T-helper 1 cell (primary cell): ENCODE measurements around the gene BBS9.
"Not testable (repeated sequence)": the region's sequence is repeated elsewhere in the genome, so short reads cannot be mapped to it uniquely, and the experiment has no call there.

ENCODE experiments used
- DNase-seq, 5 donors: peaks; one replicate each; pipeline ENCODE4 v3.0.0-alpha.2; 2012 to 2020
- total RNA-seq, 4 donors: gene quantifications; one replicate each; lab custom pipeline; 2026; lab: John Stamatoyannopoulos, UW

The BBS9 gene
- 31.3 to 45.3 (median 40.6) reads per million in 4 donors for total RNA-seq

DNA sequence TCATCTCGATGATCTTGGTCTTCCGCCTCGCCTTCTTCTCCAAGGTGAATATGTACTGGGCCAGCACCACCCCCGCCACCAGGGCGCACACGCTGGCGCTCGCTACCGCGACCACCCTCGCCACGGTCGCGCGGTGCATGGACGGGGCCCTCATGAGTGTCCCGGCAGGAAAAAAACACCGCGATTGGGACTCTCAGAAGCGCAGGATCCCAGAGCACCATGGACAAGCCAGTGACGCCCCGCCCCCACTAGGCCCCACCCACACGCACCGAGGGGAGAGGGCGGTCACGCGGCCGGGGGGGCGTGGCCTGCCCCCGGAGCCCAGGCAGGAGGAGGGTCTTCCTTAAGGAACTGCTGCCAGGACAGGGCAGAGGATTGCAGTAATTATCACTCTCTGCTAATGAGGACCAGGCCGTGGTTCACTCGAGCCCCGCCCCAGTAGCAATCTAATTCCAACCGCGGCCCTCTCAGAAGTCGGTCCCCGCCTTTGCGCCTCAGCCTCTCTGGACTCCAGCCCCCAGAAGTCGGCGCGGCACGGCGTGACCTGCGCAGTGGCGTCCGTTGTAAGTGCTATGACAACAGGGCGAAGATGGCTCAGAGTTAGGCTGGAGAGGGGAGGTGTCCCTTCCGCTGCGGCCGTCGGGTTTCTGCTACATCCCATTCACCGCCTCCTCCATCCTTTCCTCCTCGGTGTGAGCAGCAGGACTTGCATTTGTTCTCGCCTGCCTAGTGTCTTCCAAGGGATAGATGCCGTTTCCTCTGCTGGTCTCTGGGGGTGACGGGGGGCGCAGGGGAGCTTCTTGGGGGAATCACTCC lies at the start of gene BBS9:
Gene BBS9 (plus strand): TSS at position 575 of the 816 bp plus-strand sequence. CDS start 16,689 bp downstream, outside the sequence.
- DNase-seq = peak; percentile 80 to 94 (median 84)

DNA sequence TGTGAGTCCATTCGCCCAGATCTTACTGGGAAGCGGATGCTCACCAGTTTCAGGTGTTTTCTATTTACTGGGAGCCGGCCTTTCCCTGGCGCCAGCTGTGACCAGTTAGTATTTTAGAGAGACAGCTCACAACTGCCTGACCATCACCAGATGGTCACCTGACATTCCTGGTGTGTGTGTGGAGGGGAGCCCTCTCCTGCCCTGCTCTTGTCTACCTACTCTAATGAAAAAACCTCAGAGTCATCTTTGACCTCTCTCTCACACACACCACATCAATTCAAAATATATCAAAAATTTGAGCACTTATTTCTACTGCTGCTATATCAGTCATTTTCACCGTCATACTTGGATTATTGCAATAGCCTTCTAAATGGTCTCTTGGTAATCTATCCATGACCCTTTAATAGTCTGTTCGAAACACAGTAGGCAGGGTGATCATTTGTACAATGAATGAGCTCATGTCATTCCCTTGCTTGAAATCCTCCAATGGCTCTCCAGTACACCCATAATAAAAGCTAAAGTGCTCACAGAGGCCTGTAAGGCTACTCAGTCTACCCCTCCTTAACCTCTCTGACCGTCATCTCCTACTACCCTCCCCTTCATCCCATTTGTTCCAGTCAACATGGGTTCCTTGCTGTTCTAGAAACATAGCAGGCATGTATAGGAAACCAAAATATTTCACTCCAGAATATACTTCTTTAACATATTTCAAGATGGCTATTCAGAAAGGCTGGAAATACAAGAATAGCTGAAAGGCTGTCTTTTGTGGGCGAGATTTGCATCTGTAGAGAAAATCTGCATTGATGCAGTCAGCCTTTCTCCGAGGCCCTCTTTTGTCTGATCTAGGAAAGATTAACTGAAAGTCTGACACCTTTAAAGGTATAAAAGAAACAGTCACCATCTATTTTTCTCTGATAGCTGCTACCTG lies 49.3 kb upstream of the BBS9 start:
- DNase-seq = no peak

DNA sequence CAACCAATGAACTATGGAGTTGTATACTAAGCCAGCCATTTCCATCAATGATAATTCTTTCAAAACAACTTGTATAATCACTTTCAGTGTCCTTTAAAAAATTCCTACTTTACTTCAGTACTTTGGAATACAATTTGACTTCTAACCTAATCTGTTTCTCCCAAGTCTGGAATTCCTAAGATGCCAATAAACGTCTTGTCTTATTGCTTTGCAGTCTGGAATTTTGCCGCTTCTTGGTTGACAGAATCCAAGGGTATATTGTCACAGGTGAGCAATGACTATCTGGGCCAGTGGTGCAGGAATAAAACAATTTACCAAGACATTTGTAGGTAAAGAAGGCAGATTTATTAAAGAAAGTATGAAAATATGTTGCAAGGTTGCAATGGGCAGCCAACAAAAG lies 42.0 kb upstream of the BBS9 start:
- no peak for DNase-seq

DNA sequence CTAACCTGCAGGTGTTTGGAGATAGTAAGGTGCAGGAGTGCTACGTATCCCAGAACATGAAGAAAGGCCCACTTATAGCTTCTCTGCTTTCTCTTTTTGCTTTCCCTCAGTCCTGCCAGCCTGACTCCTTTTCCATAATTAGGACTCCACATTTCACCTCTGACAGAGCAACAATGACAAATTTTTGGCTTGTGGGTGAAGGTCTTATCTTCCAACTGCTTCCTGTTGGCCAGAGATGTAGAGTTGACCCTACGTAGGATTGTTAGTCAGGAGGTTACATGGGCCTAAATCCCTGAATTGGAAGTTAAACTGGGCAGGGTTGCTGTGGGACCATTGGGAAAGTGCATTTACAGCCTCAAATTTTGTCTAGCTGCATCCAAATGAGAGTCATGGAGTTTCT lies 41.5 kb upstream of the BBS9 start:
- no peak for DNase-seq

DNA sequence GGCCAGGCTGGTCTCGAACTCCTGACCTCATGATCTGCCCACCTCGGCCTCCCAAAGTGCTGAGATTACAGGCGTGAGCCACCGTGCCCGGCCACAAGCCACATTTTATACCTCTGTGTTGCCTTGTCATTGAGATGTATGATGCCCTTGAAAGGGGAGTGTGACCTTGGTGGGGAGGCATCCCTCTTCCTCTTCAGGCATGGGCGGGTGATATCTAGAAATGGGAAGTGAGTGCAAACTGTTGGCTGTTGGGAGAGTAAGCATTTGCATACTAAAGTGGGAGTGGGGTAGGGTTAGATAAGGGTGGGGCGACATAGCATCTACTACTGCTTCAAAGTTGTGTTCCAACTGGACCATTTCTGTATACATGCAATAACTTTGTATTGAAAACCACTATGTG lies 40.2 kb upstream of the BBS9 start:
- no peak for DNase-seq

DNA sequence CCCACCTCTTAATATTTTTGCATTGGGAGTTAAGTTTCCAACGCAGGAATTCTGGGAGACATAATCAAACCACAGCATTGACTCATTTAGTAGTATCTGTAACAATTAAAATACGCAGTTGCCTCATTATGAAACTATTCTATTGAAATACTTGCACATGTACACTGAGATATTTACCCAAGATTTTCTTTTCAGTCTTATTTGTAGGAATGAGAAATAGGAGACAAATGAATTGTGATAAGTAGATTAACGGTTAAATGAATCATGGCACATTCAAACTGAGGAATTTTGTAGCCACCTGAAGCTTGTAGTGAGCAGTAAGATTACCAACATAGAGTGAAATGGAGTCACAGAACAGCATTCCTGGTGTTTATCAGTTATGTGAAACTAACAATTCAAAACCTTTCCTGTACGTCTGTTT lies 38.2 kb upstream of the BBS9 start:
- no peak for DNase-seq

DNA sequence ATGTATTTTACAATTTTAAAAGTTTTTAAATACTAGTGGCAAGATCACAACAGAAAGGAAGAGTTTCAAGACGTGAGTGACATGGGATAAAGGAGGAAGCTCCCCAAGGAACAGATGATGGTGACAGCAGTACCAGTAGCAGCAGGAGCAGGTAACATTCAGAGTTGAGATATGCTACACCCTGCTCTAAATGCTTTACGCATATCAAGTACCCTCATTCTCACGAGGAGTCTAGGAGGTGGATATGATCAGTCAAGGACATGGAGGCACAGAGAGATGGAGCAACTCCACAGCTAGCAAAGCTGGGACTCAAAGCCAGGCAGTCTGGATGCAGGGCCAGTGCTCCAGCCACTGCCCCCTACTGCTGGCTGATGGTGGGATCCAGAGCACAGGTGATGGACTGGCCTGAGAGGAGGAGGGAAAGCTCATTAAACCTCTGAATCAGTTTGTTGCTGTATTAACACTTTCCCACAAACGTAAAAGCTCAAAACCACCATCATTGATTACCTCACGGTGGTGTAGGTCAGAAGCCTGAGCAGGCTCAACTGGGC lies 37.6 kb upstream of the BBS9 start:
- no peak for DNase-seq

DNA sequence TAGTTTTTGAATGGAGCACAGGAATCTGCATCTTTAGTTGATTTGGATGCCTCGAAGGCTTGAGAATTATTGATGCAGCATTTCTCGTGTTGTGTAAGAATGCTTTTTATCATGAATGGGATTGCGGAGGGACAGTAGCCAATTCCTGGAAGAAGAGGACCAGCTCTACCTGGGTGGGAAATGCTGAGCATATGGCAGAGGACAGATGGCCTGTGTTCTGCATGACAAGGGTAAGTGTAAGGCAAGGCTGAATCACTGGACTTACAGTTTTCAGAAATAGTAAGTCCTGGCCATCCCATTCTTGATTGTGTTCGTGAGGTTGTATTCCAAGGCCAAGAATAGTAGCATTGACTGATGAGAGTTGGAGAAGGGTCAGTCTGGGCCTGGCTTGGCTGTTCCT lies 36.1 kb upstream of the BBS9 start:
- no peak for DNase-seq

DNA sequence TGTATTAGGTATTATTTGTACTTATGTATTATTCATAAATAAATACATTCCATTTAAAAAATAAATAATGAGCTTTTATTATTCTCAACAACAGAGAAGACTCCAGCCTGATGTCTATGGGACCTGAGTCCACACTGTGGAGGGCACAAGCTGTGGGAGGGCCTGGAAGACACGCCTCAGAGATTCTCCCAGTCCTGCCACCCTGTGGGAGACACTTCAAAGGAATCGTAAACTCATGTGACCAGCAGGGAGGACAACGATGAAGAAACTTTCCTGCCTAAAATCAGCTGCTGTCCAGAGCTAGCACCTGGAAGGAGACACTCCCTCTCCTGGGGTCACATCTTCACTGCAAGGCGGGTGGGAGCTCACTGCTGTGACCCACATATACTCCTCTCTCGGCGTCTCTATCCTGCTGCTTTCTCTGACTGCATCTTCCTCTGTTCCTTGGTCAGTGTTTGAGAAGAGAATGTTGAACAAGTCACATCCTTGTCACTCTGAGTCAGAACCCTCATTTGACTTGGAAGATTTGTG lies 34.6 kb upstream of the BBS9 start:
- DNase-seq = not testable (repeated sequence)

DNA sequence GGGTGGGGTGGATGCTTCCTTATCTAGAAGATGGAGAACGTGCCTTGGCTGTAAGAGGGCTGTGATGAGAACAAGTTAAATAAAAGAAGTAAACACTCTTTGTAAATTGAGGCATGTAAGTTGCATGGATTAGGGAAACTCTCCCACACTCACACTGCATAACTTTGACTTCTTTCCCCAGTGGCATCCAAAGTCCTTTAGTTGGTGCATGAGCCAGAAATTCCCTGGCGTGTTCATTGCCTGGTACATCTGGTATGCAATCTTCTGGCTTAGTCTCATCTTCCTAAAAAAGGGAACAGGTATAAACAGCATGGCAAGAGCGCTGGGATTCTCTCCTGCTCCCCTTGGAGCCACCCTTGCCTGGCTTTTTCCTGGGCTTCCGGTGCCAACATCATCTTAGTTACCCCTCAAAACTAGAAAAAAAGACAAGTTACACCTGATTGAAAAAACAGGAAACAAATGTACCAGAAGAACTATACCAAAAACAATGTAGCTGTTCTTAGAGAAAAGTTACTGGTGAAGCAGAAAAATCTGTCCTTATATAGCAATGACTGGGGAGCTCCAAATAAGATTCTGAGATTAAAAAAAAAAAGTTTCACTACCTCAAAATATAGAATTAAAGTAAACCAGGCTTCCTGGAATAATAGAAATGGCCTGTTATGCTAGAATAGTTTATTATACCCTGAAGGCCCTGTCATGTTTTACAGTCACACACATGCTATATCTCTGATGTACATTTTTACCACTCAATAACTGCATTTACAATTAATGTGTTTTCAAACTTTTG lies 30.0 kb upstream of the BBS9 start:
- DNase-seq = no peak

DNA sequence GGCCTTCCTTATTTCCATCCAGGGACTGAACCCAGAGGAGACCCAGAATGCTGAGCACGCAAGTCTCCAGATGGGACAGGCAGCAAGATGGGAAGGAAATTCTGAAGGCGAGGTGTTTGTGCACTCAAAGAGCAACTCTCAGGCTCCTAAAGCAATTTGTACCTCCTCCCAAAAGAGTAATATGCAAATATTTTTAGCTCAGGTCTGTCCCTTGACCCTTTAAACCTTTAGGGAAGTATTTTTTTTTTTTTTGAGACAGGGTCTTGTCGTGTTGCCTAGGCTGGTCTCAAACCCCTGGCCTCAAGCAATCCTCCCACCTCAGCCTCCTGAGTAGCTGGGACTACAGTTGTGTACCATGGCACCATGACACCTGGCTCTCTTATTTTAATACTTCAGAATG lies 28.6 kb upstream of the BBS9 start:
- DNase-seq = no peak

DNA sequence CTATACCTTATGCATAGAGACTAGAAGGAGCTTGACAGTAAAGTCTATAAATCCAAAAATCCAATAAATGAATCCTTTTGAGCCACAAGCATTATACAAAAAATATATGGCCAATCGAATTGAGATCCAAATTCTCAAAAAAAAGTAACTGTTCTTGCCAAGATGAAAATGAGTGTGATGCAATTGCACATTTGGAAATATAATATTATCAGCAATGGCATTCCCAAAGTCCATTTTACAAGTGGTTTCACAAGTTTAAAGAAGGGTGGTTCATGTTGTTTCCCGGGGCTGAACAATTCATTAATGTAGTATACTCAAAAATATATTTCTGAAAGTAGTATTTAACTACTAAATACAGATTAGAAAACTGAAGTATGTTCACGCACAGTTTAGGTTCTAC lies 27.5 kb upstream of the BBS9 start:
- no peak for DNase-seq

DNA sequence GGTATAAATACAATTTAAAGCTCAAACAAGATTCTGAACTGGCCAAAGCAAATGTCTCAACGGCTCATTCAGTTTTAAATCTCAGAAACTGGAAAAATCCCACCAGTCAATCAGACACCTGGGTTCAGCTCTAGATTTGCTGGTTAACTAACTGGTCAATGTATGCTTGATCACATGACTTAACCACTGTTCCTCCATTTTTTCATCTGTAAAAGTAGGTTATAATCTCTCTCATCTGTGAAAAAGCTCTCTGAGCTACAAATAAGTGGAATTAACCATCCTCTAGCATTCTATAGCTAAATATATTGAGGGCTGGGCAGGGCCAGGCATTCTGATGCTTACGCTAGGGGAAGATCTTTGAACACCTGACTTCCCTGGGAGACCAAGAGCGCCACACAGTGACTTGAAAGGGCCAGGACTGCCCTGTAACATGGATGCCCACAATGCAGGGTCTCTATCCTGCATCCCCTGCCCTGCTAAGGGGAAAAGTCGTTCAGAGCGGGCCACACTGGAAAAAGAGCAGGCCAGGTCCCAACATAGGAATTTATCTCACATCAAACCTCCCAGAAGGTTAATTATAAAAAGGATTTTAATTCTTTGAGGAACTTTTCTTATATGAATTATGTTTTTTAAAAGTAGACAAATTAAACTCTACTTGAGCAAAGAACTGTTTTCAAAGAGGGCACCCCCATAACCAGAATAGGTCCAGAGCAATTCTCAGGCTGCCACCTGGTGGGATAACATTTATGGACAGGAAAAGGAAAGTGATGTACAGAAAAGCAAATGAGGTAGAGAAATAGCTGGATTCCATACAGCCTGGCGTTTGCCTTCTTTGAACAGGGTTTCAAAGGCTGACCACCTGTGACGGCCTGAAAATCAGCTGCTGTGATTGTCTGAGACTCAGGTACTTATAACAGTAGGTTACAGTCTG lies 22.0 kb upstream of the BBS9 start:
- DNase-seq = peak in 2 of 5 donors; percentile 6 to 40

DNA sequence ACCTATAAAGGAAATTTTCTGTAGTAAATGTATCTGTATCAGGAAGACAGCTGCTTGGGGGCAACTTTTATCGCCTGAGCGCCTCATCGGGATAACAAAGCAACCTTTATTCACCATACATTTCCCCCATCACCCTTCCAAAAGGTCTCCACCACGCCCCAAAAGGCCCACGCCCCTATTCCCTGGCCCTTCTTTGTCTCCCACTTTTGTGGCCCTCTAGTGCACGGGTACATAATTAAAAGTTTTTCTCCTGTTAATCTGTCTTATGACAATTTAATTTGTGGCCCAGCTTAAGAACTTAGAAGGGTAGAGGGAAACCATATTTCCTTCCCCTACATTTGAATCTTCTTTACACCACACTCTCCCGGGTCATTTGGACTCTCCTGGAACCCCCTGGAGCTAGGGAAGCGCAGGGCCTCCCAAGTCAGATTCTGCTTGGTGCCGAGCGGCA lies 20.8 kb upstream of the BBS9 start:
- DNase-seq = peak in 2 of 5 donors; percentile 4 to 23

DNA sequence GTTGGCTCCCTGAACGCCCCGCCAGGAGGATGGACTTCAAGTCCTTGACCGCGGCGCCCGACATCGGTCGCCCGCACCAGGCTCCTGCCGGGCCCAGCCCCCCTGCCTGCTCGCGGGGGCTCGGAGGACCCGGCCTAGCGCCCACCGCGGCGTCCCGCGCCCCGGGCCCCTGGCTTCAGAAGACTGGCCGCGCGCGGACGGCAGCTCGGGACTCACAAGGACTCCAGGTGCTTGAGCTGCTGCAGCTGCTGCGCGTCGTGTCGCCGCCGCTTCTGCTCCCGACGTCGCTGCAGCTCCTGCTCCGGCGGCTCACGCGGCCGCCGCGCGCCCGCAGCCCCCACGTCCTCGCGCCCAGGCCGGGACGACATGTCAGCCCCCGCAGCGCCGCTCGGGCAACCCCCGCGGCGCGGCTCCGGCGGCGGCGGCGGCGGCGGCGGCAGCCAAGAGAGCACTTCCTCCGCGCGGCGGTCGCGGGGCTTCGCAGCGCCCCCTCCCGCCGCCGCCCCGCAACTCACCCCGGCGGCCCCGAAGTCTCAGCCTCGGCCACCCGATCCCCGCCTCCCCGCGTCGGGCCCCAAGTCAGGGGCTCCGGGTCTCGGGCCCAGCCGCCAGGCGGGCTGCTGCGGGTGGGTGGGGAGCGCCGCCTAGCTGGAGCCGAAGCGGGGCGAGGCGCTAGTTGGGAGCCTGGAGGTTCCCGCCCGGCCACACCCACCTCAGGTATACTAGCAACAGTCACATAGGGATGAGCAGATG lies 20.2 kb upstream of the BBS9 start, which contains the start of gene RP9:
Gene RP9 (minus strand): TSS at position 400 of the 753 bp plus-strand sequence. CDS start 32 bp downstream, at position 368.
- DNase-seq = peak; percentile 50 to 78 (median 63)

DNA sequence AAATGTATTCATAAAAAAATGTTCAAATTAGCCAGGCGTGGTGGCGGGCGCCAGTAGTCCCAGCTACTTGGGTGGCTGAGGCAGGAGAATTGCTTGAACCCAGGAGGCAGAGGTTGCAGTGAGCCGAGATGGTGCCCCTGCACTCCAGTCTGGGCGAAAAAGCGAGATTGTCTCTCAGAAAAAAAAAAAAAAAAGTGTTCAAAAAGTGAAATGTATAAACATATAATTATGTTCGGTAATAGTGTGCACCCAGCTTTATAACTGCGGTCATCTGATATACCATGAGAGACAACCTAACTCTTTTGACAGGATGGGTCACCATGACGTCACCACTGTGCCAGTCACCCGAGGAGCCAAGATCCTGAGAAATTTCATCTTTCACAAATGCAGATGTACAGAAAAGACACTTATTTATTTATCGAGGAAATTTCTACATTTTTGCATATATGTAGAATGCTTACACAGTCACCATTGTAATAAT lies 19.6 kb upstream of the BBS9 start:
- DNase-seq = no peak

DNA sequence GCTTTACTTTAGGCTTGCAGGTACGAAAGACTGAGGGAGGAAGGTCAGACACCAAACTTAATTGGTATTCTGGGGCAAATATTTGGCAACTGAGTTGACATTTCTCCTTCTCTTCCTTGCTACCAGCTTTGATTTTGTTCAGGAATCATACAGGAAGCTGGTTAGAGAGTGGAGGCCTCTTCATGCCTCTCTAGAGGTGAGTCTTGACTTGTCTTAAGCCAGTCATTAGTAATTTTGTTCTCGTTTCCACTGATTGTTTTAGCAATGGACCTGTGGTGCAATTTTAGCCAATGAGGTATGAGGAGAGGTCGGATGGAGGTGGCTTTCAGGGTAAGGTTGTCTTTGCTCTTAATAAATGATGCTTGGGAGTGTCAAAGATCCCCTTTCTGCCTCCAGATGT lies 17.8 kb upstream of the BBS9 start:
- no peak for DNase-seq

DNA sequence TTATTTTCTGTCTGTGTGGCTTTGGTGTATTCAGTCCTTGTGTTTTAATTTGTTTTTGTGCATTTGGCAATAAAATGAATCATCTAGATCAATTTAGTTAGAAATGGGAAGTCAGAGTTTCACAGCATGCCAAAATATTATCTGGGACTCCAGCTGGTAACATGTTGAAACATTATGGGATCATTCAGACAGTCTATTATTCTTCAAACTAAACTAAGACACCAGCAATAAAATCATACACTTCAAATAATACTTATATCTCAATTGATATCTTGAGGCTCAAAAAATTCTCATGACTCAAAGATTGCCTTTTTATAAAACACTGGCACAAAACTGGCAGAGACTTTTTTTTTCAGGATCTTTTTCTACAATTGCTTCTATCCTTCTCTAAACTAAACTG lies 14.4 kb upstream of the BBS9 start:
- no peak for DNase-seq

DNA sequence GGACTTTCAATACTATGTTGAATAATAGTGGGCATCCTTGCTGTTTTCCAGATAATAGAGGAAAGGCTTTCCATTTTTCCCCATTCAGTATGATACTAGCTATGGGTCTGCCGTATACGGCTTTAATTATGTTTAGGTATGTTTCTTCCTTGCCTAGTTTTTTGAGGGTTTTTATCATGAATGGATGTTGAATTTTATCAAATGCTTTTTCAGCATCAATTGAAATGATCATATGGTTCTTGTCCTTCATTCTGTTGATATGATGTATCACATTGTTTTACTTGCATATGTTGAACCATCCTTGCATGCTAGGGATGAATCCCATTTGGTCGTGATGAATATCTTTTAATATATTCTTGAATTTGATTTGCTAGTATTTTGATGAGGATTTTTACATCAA lies 11.0 kb upstream of the BBS9 start:
- DNase-seq = no peak

DNA sequence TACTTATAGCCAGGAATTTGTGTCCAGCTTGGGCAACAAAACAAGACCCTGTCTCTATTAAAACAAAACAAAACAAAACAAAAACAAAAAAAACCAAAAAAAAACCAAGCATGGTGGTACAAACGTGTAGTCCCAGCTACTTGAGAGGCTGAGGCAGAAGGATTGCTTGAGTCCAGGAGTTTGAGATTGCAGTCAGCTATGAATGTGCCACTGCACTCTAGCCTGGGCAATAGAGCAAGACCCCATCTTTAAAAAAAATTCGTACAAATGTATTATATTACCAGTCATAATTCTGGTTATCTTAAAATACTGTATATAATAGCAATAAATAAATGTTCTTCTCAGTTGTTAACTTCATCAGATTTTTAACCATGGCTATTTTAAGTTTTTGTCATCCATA lies 2.3 kb upstream of the BBS9 start:
- DNase-seq = no peak
